ENCODE results near the gene MIAT.
"Not testable (repeated sequence)": the region's sequence is repeated elsewhere in the genome, so short reads cannot be mapped to it uniquely, and the experiment has no call there.

Gene MIAT

GRCh38 chr22:26702906-26703830 is 45.8 kb downstream of the MIAT start:
- Histone ChIP-seq H3K4me1 (ENCODE audit: control insufficient read depth in 1 of 2, insufficient read depth in 1 of 2, low read depth in 1 of 2, low read length in 1 of 2) (no peaks in the 10 kb centered on the region), H3K9me3 (no peaks in the 10 kb centered on the region), H3K36me3 (peaks cover 31% of the 10 kb centered on the region), H3K4me3 (ENCODE audit: low read depth in 1 of 2, low read length in 1 of 2) (no peak overlapping the region), H3K27me3 (no peaks in the 10 kb centered on the region), H3K27ac (no peak overlapping the region)
- TF ChIP-seq CTCF (IDR thresholded peaks at IDR 0.05): no peak

GRCh38 chr22:26705379-26705778 is 48.0 kb downstream of the MIAT start:
- not testable (repeated sequence) for H3K27ac ChIP-seq; H3K9me3 ChIP-seq; H3K27me3 ChIP-seq; H3K4me3 ChIP-seq (ENCODE audit: low read depth in 1 of 2, low read length in 1 of 2); H3K4me1 ChIP-seq (ENCODE audit: control insufficient read depth in 1 of 2, insufficient read depth in 1 of 2, low read depth in 1 of 2, low read length in 1 of 2)
- H3K36me3 ChIP-seq: peaks cover 18% of the 10 kb centered on the region

GRCh38 chr22:26707090-26707489 is 49.7 kb downstream of the MIAT start:
- no peak for TF ChIP-seq CTCF (IDR thresholded peaks at IDR 0.05)
- Histone ChIP-seq H3K4me1 (ENCODE audit: control insufficient read depth in 1 of 2, insufficient read depth in 1 of 2, low read depth in 1 of 2, low read length in 1 of 2) (peaks cover 10 to 11% of the 10 kb centered on the region in 2 experiments), H3K9me3 (no peaks in the 10 kb centered on the region)

GRCh38 chr22:26707581-26707980 is 50.2 kb downstream of the MIAT start:
- no peak for TF ChIP-seq CTCF (IDR thresholded peaks at IDR 0.05)
- peaks cover 18% of the 10 kb centered on the region for H3K36me3 ChIP-seq
- no peaks in the 10 kb centered on the region for H3K27me3 ChIP-seq

More at GRCh38 chr22:26707090-26707489, 49.7 kb downstream of the MIAT start:
- H3K4me3 ChIP-seq (ENCODE audit: low read depth in 1 of 2, low read length in 1 of 2): no peak overlapping the region
- no peaks in the 10 kb centered on the region for H3K27me3 ChIP-seq
- peaks cover 18% of the 10 kb centered on the region for H3K36me3 ChIP-seq
- no peak overlapping the region for H3K27ac ChIP-seq

GRCh38 chr22:26708256-26709009 is 51.0 kb downstream of the MIAT start:
- Histone ChIP-seq H3K9me3 (no peaks in the 10 kb centered on the region), H3K27ac (no peak overlapping the region), H3K4me3 (ENCODE audit: low read depth in 1 of 2, low read length in 1 of 2) (no peak overlapping the region), H3K36me3 (peaks cover 12% of the 10 kb centered on the region), H3K4me1 (ENCODE audit: control insufficient read depth in 1 of 2, insufficient read depth in 1 of 2, low read depth in 1 of 2, low read length in 1 of 2) (peaks cover 10 to 11% of the 10 kb centered on the region in 2 experiments), H3K27me3 (no peaks in the 10 kb centered on the region)
- TF ChIP-seq CTCF (IDR thresholded peaks at IDR 0.05): no peak

More at GRCh38 chr22:26707581-26707980, 50.2 kb downstream of the MIAT start:
- Histone ChIP-seq H3K4me1 (ENCODE audit: control insufficient read depth in 1 of 2, insufficient read depth in 1 of 2, low read depth in 1 of 2, low read length in 1 of 2) (peaks cover 10 to 11% of the 10 kb centered on the region in 2 experiments), H3K4me3 (ENCODE audit: low read depth in 1 of 2, low read length in 1 of 2) (no peak overlapping the region), H3K27ac (no peak overlapping the region), H3K9me3 (no peaks in the 10 kb centered on the region)

Data from neutrophil (primary cell).